ENCODE results near the gene DNAJC22. TPM values are rescaled to one million over a fixed set of nuclear protein-coding genes. Genes with fewer than 3 reads are reported as not detected.

The DNAJC22 gene
- total RNA-seq, 1 experiment from 2014 or later: 0.24 TPM

DNA sequence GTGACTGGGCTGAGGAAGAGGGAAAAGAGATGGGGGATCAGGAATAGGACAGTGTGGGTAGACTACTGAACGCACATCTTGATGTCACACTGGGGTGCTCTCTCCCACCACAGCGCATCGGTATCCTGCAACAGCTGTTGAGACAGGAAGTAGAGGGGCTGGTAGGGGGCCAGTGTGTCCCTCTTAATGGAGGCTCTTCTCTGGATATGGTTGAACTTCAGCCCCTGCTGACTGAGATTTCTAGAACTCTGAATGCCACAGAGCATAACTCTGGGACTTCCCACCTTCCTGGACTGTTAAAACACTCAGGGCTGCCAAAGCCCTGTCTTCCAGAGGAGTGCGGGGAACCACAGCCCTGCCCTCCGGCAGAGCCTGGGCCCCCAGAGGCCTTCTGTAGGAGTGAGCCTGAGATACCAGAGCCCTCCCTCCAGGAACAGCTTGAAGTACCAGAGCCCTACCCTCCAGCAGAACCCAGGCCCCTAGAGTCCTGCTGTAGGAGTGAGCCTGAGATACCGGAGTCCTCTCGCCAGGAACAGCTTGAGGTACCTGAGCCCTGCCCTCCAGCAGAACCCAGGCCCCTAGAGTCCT lies 16.6 kb upstream of the DNAJC22 start:
- Mint-ChIP-seq H3K9me3 (no peaks in the 10 kb centered on the region), H3K27me3 (ENCODE audit: low read depth) (peaks cover 38% of the 10 kb centered on the region), H3K27ac (no peak overlapping the region), H3K4me3 (no peak overlapping the region), H3K4me1 (peaks cover 17% of the 10 kb centered on the region), H3K36me3 (peaks cover 31% of the 10 kb centered on the region)
- ChIA-PET CTCF (interaction anchor here (2.5 to 6.4 kb wide), 3 partner anchors 12 to 35 kb away, joined by 43 to 234 read pairs (median 122); partner anchors contain the start of gene PRPH), POLR2A (interaction anchor here (0.5 to 1.7 kb wide), 3 partner anchors 37 to 1785 kb away, joined by 4 read pairs; partner anchors contain the start of gene SPATS2)
- TF ChIP-seq, protein P1, sequence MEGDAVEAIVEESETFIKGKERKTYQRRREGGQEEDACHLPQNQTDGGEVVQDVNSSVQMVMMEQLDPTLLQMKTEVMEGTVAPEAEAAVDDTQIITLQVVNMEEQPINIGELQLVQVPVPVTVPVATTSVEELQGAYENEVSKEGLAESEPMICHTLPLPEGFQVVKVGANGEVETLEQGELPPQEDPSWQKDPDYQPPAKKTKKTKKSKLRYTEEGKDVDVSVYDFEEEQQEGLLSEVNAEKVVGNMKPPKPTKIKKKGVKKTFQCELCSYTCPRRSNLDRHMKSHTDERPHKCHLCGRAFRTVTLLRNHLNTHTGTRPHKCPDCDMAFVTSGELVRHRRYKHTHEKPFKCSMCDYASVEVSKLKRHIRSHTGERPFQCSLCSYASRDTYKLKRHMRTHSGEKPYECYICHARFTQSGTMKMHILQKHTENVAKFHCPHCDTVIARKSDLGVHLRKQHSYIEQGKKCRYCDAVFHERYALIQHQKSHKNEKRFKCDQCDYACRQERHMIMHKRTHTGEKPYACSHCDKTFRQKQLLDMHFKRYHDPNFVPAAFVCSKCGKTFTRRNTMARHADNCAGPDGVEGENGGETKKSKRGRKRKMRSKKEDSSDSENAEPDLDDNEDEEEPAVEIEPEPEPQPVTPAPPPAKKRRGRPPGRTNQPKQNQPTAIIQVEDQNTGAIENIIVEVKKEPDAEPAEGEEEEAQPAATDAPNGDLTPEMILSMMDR (IDR thresholded peaks at IDR 0.05): no peak
- TF ChIP-seq ZNF232 (CRISPR knock-in tag; IDR thresholded peaks at IDR 0.05) (no peak), HMGA2 (CRISPR knock-in tag; IDR thresholded peaks at IDR 0.05) (no peak), SMAD3 (CRISPR knock-in tag; IDR thresholded peaks at IDR 0.05; ENCODE audit: borderline replicate concordance) (no peak), GRHL2 (CRISPR knock-in tag; IDR thresholded peaks at IDR 0.05; ENCODE audit: insufficient replicate concordance, severe bottlenecking) (no peak), PRRX2 (CRISPR knock-in tag; IDR thresholded peaks at IDR 0.05) (no peak), EMX1 (CRISPR knock-in tag; IDR thresholded peaks at IDR 0.05) (no peak)
- TF ChIP-seq, protein P2, sequence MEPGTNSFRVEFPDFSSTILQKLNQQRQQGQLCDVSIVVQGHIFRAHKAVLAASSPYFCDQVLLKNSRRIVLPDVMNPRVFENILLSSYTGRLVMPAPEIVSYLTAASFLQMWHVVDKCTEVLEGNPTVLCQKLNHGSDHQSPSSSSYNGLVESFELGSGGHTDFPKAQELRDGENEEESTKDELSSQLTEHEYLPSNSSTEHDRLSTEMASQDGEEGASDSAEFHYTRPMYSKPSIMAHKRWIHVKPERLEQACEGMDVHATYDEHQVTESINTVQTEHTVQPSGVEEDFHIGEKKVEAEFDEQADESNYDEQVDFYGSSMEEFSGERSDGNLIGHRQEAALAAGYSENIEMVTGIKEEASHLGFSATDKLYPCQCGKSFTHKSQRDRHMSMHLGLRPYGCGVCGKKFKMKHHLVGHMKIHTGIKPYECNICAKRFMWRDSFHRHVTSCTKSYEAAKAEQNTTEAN (CRISPR knock-in tag; IDR thresholded peaks at IDR 0.05): no peak
- TF ChIP-seq, protein P3, sequence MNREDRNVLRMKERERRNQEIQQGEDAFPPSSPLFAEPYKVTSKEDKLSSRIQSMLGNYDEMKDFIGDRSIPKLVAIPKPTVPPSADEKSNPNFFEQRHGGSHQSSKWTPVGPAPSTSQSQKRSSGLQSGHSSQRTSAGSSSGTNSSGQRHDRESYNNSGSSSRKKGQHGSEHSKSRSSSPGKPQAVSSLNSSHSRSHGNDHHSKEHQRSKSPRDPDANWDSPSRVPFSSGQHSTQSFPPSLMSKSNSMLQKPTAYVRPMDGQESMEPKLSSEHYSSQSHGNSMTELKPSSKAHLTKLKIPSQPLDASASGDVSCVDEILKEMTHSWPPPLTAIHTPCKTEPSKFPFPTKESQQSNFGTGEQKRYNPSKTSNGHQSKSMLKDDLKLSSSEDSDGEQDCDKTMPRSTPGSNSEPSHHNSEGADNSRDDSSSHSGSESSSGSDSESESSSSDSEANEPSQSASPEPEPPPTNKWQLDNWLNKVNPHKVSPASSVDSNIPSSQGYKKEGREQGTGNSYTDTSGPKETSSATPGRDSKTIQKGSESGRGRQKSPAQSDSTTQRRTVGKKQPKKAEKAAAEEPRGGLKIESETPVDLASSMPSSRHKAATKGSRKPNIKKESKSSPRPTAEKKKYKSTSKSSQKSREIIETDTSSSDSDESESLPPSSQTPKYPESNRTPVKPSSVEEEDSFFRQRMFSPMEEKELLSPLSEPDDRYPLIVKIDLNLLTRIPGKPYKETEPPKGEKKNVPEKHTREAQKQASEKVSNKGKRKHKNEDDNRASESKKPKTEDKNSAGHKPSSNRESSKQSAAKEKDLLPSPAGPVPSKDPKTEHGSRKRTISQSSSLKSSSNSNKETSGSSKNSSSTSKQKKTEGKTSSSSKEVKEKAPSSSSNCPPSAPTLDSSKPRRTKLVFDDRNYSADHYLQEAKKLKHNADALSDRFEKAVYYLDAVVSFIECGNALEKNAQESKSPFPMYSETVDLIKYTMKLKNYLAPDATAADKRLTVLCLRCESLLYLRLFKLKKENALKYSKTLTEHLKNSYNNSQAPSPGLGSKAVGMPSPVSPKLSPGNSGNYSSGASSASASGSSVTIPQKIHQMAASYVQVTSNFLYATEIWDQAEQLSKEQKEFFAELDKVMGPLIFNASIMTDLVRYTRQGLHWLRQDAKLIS (CRISPR knock-in tag; IDR thresholded peaks at IDR 0.05; ENCODE audit: borderline replicate concordance): no peak
- TF ChIP-seq, protein P4, sequence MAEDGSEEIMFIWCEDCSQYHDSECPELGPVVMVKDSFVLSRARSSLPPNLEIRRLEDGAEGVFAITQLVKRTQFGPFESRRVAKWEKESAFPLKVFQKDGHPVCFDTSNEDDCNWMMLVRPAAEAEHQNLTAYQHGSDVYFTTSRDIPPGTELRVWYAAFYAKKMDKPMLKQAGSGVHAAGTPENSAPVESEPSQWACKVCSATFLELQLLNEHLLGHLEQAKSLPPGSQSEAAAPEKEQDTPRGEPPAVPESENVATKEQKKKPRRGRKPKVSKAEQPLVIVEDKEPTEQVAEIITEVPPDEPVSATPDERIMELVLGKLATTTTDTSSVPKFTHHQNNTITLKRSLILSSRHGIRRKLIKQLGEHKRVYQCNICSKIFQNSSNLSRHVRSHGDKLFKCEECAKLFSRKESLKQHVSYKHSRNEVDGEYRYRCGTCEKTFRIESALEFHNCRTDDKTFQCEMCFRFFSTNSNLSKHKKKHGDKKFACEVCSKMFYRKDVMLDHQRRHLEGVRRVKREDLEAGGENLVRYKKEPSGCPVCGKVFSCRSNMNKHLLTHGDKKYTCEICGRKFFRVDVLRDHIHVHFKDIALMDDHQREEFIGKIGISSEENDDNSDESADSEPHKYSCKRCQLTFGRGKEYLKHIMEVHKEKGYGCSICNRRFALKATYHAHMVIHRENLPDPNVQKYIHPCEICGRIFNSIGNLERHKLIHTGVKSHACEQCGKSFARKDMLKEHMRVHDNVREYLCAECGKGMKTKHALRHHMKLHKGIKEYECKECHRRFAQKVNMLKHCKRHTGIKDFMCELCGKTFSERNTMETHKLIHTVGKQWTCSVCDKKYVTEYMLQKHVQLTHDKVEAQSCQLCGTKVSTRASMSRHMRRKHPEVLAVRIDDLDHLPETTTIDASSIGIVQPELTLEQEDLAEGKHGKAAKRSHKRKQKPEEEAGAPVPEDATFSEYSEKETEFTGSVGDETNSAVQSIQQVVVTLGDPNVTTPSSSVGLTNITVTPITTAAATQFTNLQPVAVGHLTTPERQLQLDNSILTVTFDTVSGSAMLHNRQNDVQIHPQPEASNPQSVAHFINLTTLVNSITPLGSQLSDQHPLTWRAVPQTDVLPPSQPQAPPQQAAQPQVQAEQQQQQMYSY (CRISPR knock-in tag; IDR thresholded peaks at IDR 0.05): no peak
- TF ChIP-seq, protein P5, sequence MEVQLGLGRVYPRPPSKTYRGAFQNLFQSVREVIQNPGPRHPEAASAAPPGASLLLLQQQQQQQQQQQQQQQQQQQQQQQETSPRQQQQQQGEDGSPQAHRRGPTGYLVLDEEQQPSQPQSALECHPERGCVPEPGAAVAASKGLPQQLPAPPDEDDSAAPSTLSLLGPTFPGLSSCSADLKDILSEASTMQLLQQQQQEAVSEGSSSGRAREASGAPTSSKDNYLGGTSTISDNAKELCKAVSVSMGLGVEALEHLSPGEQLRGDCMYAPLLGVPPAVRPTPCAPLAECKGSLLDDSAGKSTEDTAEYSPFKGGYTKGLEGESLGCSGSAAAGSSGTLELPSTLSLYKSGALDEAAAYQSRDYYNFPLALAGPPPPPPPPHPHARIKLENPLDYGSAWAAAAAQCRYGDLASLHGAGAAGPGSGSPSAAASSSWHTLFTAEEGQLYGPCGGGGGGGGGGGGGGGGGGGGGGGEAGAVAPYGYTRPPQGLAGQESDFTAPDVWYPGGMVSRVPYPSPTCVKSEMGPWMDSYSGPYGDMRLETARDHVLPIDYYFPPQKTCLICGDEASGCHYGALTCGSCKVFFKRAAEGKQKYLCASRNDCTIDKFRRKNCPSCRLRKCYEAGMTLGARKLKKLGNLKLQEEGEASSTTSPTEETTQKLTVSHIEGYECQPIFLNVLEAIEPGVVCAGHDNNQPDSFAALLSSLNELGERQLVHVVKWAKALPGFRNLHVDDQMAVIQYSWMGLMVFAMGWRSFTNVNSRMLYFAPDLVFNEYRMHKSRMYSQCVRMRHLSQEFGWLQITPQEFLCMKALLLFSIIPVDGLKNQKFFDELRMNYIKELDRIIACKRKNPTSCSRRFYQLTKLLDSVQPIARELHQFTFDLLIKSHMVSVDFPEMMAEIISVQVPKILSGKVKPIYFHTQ (CRISPR knock-in tag; IDR thresholded peaks at IDR 0.05): no peak
- ATAC-seq (no peak), DNase-seq (ENCODE audit: low spot score) (no peak)

All from WTC11 (cell line).